Naive B cell (primary cell): ENCODE data around the gene PCDH9. TPM values are rescaled to one million over a fixed set of nuclear protein-coding genes. Genes with fewer than 3 reads are reported as not detected.

Experiments used
- ATAC-seq, 2 donors: fragments of 150-1000 bp; cut with Tn5 transposase; 2 replicates each; pipeline ENCODE4 v1.10.0; 2021; ENCODE audit warnings: low read depth in 2 of 2, mild to moderate bottlenecking in 2 of 2, moderate library complexity in 2 of 2
- DNase-seq: peaks from one replicate; pipeline ENCODE4 v3.0.0; 2022
- H3K27ac Mint-ChIP-seq, 6 donors: one replicate each; pipeline ENCODE4 v1.8.0; 2020 to 2022; ENCODE audit warnings: mild to moderate bottlenecking in 6 of 6, mixed read lengths in 6 of 6, moderate library complexity in 5 of 6, inconsistent platforms in 2 of 6
- H3K27me3 Mint-ChIP-seq, 3 donors: one replicate each; pipeline ENCODE4 v1.8.0; 2021 to 2022; ENCODE audit warnings: mixed read lengths in 3 of 3, mild to moderate bottlenecking in 1 of 3
- H3K36me3 Mint-ChIP-seq, 2 donors: one replicate each; pipeline ENCODE4 v1.8.0; 2020 to 2022; ENCODE audit warnings: mixed read lengths in 2 of 2, inconsistent platforms in 1 of 2, mild to moderate bottlenecking in 1 of 2
- H3K4me1 Mint-ChIP-seq, 3 donors: one replicate each; pipeline ENCODE4 v1.8.0; 2020 to 2022; ENCODE audit warnings: mixed read lengths in 3 of 3, inconsistent platforms in 1 of 3, mild to moderate bottlenecking in 1 of 3, moderate library complexity in 1 of 3
- H3K4me3 Mint-ChIP-seq, 8 donors: one replicate each; pipeline ENCODE4 v1.8.0; 2020 to 2022; ENCODE audit warnings: mild to moderate bottlenecking in 8 of 8, mixed read lengths in 8 of 8, moderate library complexity in 8 of 8, inconsistent platforms in 2 of 8
- H3K9me3 Mint-ChIP-seq, 7 donors: one replicate each; pipeline ENCODE4 v1.8.0; 2020 to 2022; ENCODE audit warnings: mixed read lengths in 7 of 7, mild to moderate bottlenecking in 5 of 7, inconsistent platforms in 2 of 7, moderate library complexity in 1 of 7
- polyA plus RNA-seq, 6 donors: library from polyadenylated mRNA; unstranded; fragments of 300-500 nt; fragmentation: Illumina TruSeq; gene quantifications; one replicate each; pipeline ENCODE4 v1.2.3, GENCODE V29; 2021; ENCODE audit warnings: low read depth in 6 of 6

Gene PCDH9
- polyA plus RNA-seq, 6 donors from 2014 or later = 49.9 to 70.2 (median 57.2) TPM

GRCh38 chr13:66926851-66927524, 303.1 kb downstream of the PCDH9 start:
- H3K4me1 Mint-ChIP-seq = peaks cover 11 to 20% (median 12%) of the 10 kb centered on the region in 3 donors
- H3K4me3 Mint-ChIP-seq = no peak overlapping the region
- DNase-seq (no peak), ATAC-seq (no peak)
- no peaks in the 10 kb centered on the region for H3K36me3 Mint-ChIP-seq
- H3K27me3 Mint-ChIP-seq = no peaks in the 10 kb centered on the region
- no peaks in the 10 kb centered on the region for H3K9me3 Mint-ChIP-seq
- H3K27ac Mint-ChIP-seq = peak overlapping the region in 5 of 6 donors; percentile 36 to 89 (median 47)

GRCh38 chr13:66926200-66926850, 303.8 kb downstream of the PCDH9 start:
- ATAC-seq = no peak
- DNase-seq = no peak
- Mint-ChIP-seq H3K27ac (peak overlapping the region in 2 of 6 donors; percentile 4 to 40), H3K27me3 (no peaks in the 10 kb centered on the region), H3K4me3 (no peak overlapping the region), H3K36me3 (no peaks in the 10 kb centered on the region), H3K4me1 (peaks cover 11 to 20% (median 12%) of the 10 kb centered on the region in 3 donors), H3K9me3 (no peaks in the 10 kb centered on the region)

- no peak overlapping the region for H3K4me3 Mint-ChIP-seq
- H3K9me3 Mint-ChIP-seq = peaks cover 5 to 13% (median 10%) of the 10 kb centered on the region in 7 donors
- peaks cover 9 to 16% (median 11%) of the 10 kb centered on the region in 3 donors for H3K4me1 Mint-ChIP-seq
- DNase-seq (no peak), ATAC-seq (no peak)
- no peak overlapping the region for H3K27ac Mint-ChIP-seq
- peaks cover 0 to 18% of the 10 kb centered on the region in 2 donors for H3K36me3 Mint-ChIP-seq
- no peaks in the 10 kb centered on the region for H3K27me3 Mint-ChIP-seq
Measured at GRCh38 chr13:66922444-66922843, 307.7 kb downstream of the PCDH9 start.

- ATAC-seq = no peak
- Mint-ChIP-seq H3K4me1 (peaks cover 4 to 6% (median 5%) of the 10 kb centered on the region in 3 donors), H3K4me3 (no peak overlapping the region), H3K36me3 (peaks cover 0 to 18% of the 10 kb centered on the region in 2 donors), H3K9me3 (peaks cover 5 to 14% (median 10%) of the 10 kb centered on the region in 7 donors), H3K27me3 (no peaks in the 10 kb centered on the region), H3K27ac (no peak overlapping the region)
- DNase-seq = no peak
Measured at GRCh38 chr13:66921437-66921836, 308.7 kb downstream of the PCDH9 start.

- Mint-ChIP-seq H3K4me3 (peak overlapping the region in 3 of 8 donors; percentile 27 to 47 (median 46)), H3K27ac (peak overlapping the region in 4 of 6 donors; percentile 30 to 88 (median 63))
- DNase-seq = peak; percentile 3
Measured at GRCh38 chr13:66915596-66916185, 314.4 kb downstream of the PCDH9 start.

GRCh38 chr13:66914155-66914554, 316.0 kb downstream of the PCDH9 start:
- peaks cover 3 to 13% of the 10 kb centered on the region in 2 donors for H3K36me3 Mint-ChIP-seq
- H3K4me1 Mint-ChIP-seq = peaks cover 9 to 18% (median 17%) of the 10 kb centered on the region in 3 donors
- peak overlapping the region in 4 of 8 donors; percentile 5 to 69 (median 30) for H3K4me3 Mint-ChIP-seq
- DNase-seq (peak; percentile 4), ATAC-seq (peak in 1 of 2 donors; percentile 47)
- peaks cover 4 to 9% (median 7%) of the 10 kb centered on the region in 7 donors for H3K9me3 Mint-ChIP-seq
- H3K27me3 Mint-ChIP-seq = no peaks in the 10 kb centered on the region
- H3K27ac Mint-ChIP-seq = peak overlapping the region in 3 of 6 donors; percentile 20 to 68 (median 53)

More at GRCh38 chr13:66915596-66916185, 314.4 kb downstream of the PCDH9 start:
- no peaks in the 10 kb centered on the region for H3K27me3 Mint-ChIP-seq
- peaks cover 5 to 15% (median 10%) of the 10 kb centered on the region in 7 donors for H3K9me3 Mint-ChIP-seq
- H3K36me3 Mint-ChIP-seq = peaks cover 0 to 18% of the 10 kb centered on the region in 2 donors
- peak; percentile 27 to 48 for ATAC-seq
- H3K4me1 Mint-ChIP-seq = peaks cover 9 to 18% (median 17%) of the 10 kb centered on the region in 3 donors

- DNase-seq = no peak
- no peaks in the 10 kb centered on the region for H3K27me3 Mint-ChIP-seq
- H3K4me3 Mint-ChIP-seq = no peak overlapping the region
- ATAC-seq = no peak
- H3K36me3 Mint-ChIP-seq = peaks cover 0 to 3% of the 10 kb centered on the region in 2 donors
- H3K4me1 Mint-ChIP-seq = peaks cover 9 to 18% (median 17%) of the 10 kb centered on the region in 3 donors
- peaks cover 0 to 2% (median 0%) of the 10 kb centered on the region in 7 donors for H3K9me3 Mint-ChIP-seq
- no peak overlapping the region for H3K27ac Mint-ChIP-seq
Measured at GRCh38 chr13:66911411-66911939, 318.7 kb downstream of the PCDH9 start.

GRCh38 chr13:66899955-66900354, 330.2 kb downstream of the PCDH9 start:
- H3K27ac Mint-ChIP-seq = no peak overlapping the region
- no peak for DNase-seq
- no peak for ATAC-seq
- H3K4me1 Mint-ChIP-seq = peaks cover 0 to 3% (median 0%) of the 10 kb centered on the region in 3 donors
- H3K9me3 Mint-ChIP-seq = no peaks in the 10 kb centered on the region
- no peaks in the 10 kb centered on the region for H3K27me3 Mint-ChIP-seq
- H3K36me3 Mint-ChIP-seq = no peaks in the 10 kb centered on the region
- no peak overlapping the region for H3K4me3 Mint-ChIP-seq

- Mint-ChIP-seq H3K27ac (peak overlapping the region in 1 of 6 donors; percentile 40), H3K9me3 (no peaks in the 10 kb centered on the region)
- ATAC-seq = no peak
Measured at GRCh38 chr13:66896933-66897332, 333.2 kb downstream of the PCDH9 start.

GRCh38 chr13:66895780-66896179, 334.4 kb downstream of the PCDH9 start:
- Mint-ChIP-seq H3K4me1 (peaks cover 0 to 2% (median 0%) of the 10 kb centered on the region in 3 donors), H3K36me3 (no peaks in the 10 kb centered on the region), H3K27ac (no peak overlapping the region), H3K27me3 (no peaks in the 10 kb centered on the region), H3K4me3 (no peak overlapping the region), H3K9me3 (peaks cover 0 to 2% (median 0%) of the 10 kb centered on the region in 7 donors)
- ATAC-seq (no peak), DNase-seq (no peak)

More at GRCh38 chr13:66896933-66897332, 333.2 kb downstream of the PCDH9 start:
- no peaks in the 10 kb centered on the region for H3K36me3 Mint-ChIP-seq
- no peaks in the 10 kb centered on the region for H3K27me3 Mint-ChIP-seq
- no peaks in the 10 kb centered on the region for H3K4me1 Mint-ChIP-seq
- no peak for DNase-seq
- H3K4me3 Mint-ChIP-seq = no peak overlapping the region

- H3K36me3 Mint-ChIP-seq = no peaks in the 10 kb centered on the region
- no peak for DNase-seq
- H3K27me3 Mint-ChIP-seq = no peaks in the 10 kb centered on the region
- no peak overlapping the region for H3K4me3 Mint-ChIP-seq
- H3K27ac Mint-ChIP-seq = no peak overlapping the region
- H3K4me1 Mint-ChIP-seq = peaks cover under 1 to 5% (median 3%) of the 10 kb centered on the region in 3 donors
- no peak for ATAC-seq
- peaks cover 0 to 5% (median 0%) of the 10 kb centered on the region in 7 donors for H3K9me3 Mint-ChIP-seq
Measured at GRCh38 chr13:66895320-66895719, 334.8 kb downstream of the PCDH9 start.

GRCh38 chr13:66888698-66889097, 341.4 kb downstream of the PCDH9 start:
- peak overlapping the region in 3 of 6 donors; percentile 22 to 55 (median 39) for H3K27ac Mint-ChIP-seq
- no peak for ATAC-seq
- peak overlapping the region in 2 of 8 donors; percentile 16 to 22 for H3K4me3 Mint-ChIP-seq
- DNase-seq = no peak
- peaks cover 0 to 5% (median 0%) of the 10 kb centered on the region in 7 donors for H3K9me3 Mint-ChIP-seq
- H3K27me3 Mint-ChIP-seq = no peaks in the 10 kb centered on the region
- H3K36me3 Mint-ChIP-seq = no peaks in the 10 kb centered on the region
- H3K4me1 Mint-ChIP-seq = peaks cover 30 to 47% (median 41%) of the 10 kb centered on the region in 3 donors

- ATAC-seq (peak; percentile 97 to 98), DNase-seq (peak; percentile 49)
- Mint-ChIP-seq H3K27me3 (no peaks in the 10 kb centered on the region), H3K36me3 (peaks cover 4 to 5% of the 10 kb centered on the region in 2 donors), H3K4me1 (peaks cover 36 to 52% (median 45%) of the 10 kb centered on the region in 3 donors), H3K4me3 (peak overlapping the region; percentile 1 to 82 (median 68)), H3K9me3 (peaks cover 0 to 5% (median 3%) of the 10 kb centered on the region in 7 donors), H3K27ac (peak overlapping the region; percentile 17 to 92 (median 66))
Measured at GRCh38 chr13:66887088-66887487, 343.0 kb downstream of the PCDH9 start.
